Sigmoid colon (tissue), 7 donors: ENCODE results near the gene MGMT. TPM values are rescaled to one million over a fixed set of nuclear protein-coding genes. Genes with fewer than 3 reads are reported as not detected.

Experiments used
- DNase-seq: peaks from one replicate; pipeline ENCODE4 v3.0.0-alpha.2; 2019
- H3K27ac ChIP-seq, 4 donors: fragments of 200-600 bp; sonication (generic); one replicate each; pipeline ENCODE4 v1.5.1; 2016 to 2019; ENCODE audit warnings: mild to moderate bottlenecking in 1 of 4
- H3K27me3 ChIP-seq, 3 donors: fragments of 200-600 bp; sonication (generic); one replicate each; pipeline ENCODE4 v1.5.1; 2019; ENCODE audit warnings: mild to moderate bottlenecking in 1 of 3
- H3K36me3 ChIP-seq, 4 donors: fragments of 200-600 bp; sonication (generic); one replicate each; pipeline ENCODE4 v1.5.1; 2016 to 2019
- H3K4me1 ChIP-seq, 4 donors: fragments of 200-600 bp; sonication (generic); one replicate each; pipeline ENCODE4 v1.5.1; 2017 to 2019
- H3K4me3 ChIP-seq, 4 donors: fragments of 200-600 bp; sonication (generic); one replicate each; pipeline ENCODE4 v1.5.1; 2017 to 2019; ENCODE audit warnings: mild to moderate bottlenecking in 2 of 4, moderate library complexity in 1 of 4
- H3K9me3 ChIP-seq, 4 donors: fragments of 200-600 bp in 3 of 4; sonication (generic) in 3 of 4; one replicate each; pipeline versions ENCODE4 v1.5.1 to v1.6.1; 2013 to 2019
- CTCF ChIP-seq, 4 experiments: fragments of 450-650 bp in 3 of 4; fragments of 200-600 bp in 1 of 4; IDR thresholded peaks; one replicate each; pipeline ENCODE4 v1.5.1; 2016 to 2019; ENCODE audit warnings: antibody characterized with exemption in 4 of 4, mild to moderate bottlenecking in 3 of 4, moderate library complexity in 2 of 4
- EP300 ChIP-seq, 4 donors: sonication (generic); formaldehyde crosslinking; IDR thresholded peaks; one replicate each; pipeline ENCODE4 v1.6.1; 2017; ENCODE audit warnings: antibody characterized with exemption in 4 of 4
- POLR2A ChIP-seq, 2 donors: fragments of 450-650 bp; IDR thresholded peaks; one replicate each; pipeline ENCODE4 v1.6.1; 2016; ENCODE audit warnings: antibody characterized with exemption in 2 of 2, mild to moderate bottlenecking in 2 of 2, moderate library complexity in 2 of 2
- POLR2AphosphoS5 ChIP-seq, 4 donors: sonication (generic); formaldehyde crosslinking; IDR thresholded peaks; one replicate each; pipeline ENCODE4 v1.6.1; 2017; ENCODE audit warnings: antibody characterized with exemption in 4 of 4
- WGBS, 2 donors: extraction: QIAGEN DNeasy Blood & Tissue Kit; methylation state at CpG; one replicate each; pipeline ENCODE4 v1.1.7; 2013; 5-methylcytosine and 5-hydroxymethylcytosine counted together
- intact Hi-C: fragments of 100-400 bp; cut with DNase I; formaldehyde crosslinking; loops from one replicate; pipeline ENCODE4 v1.15.1; 2023
- polyA plus RNA-seq, 3 donors: library from polyadenylated mRNA; stranded (reverse); fragments of 200-250 nt; gene quantifications; one replicate each; pipeline ENCODE4 v1.2.3, GENCODE V29; 2013
- total RNA-seq, 4 donors: library from RNA; depleted of rRNA; stranded (reverse); fragments of >200 nt; gene quantifications; one replicate each; pipeline ENCODE4 v1.1.0, GENCODE V29; 2016
- donor health status: healthy with polysubstance abuse.
- donor health status: Bipolar disorder and iron deficiency.
- donor health status: healthy.

MGMT gene
- total and polyA plus RNA-seq, 7 donors = 7.2 to 40.3 (median 24.3) TPM

GRCh38 chr10:129727071-129727470, 260.0 kb downstream of the MGMT start:
- Histone ChIP-seq H3K27ac (no peak overlapping the region), H3K4me3 (no peak overlapping the region), H3K4me1 (no peaks in the 10 kb centered on the region), H3K27me3 (no peaks in the 10 kb centered on the region), H3K36me3 (no peaks in the 10 kb centered on the region), H3K9me3 (peaks cover 0 to 8% (median 3%) of the 10 kb centered on the region in 4 donors)
- no peak for DNase-seq
- TF ChIP-seq POLR2A (IDR thresholded peaks at IDR 0.05) (no peak), CTCF (IDR thresholded peaks at IDR 0.05) (no peak)
- WGBS, 2 donors = 91 to 96% methylated on average over 6 of the region's 6 CpGs
- intact Hi-C loops = no loop called here

- intact Hi-C loops = no loop called here
- no peaks in the 10 kb centered on the region for H3K36me3 ChIP-seq
- no peak for TF ChIP-seq EP300 (IDR thresholded peaks at IDR 0.05)
- TF ChIP-seq CTCF (IDR thresholded peaks at IDR 0.05) = no peak
- TF ChIP-seq POLR2A (IDR thresholded peaks at IDR 0.05) = no peak
- TF ChIP-seq POLR2AphosphoS5 (IDR thresholded peaks at IDR 0.05) = no peak
- DNase-seq = no peak
- H3K27me3 ChIP-seq = no peaks in the 10 kb centered on the region
- no peak overlapping the region for H3K4me3 ChIP-seq
- H3K9me3 ChIP-seq = peaks cover 0 to 8% (median 3%) of the 10 kb centered on the region in 4 donors
- 70 to 87% methylated on average over 4 of the region's 4 CpGs for WGBS, 2 donors
- no peaks in the 10 kb centered on the region for H3K4me1 ChIP-seq
- no peak overlapping the region for H3K27ac ChIP-seq
Measured at GRCh38 chr10:129727495-129727894, 260.5 kb downstream of the MGMT start.

- Histone ChIP-seq H3K4me1 (no peaks in the 10 kb centered on the region), H3K36me3 (no peaks in the 10 kb centered on the region), H3K27ac (no peak overlapping the region), H3K27me3 (no peaks in the 10 kb centered on the region), H3K9me3 (peaks cover 0 to 8% (median 3%) of the 10 kb centered on the region in 4 donors), H3K4me3 (no peak overlapping the region)
- intact Hi-C loops = no loop called here
- no peak for DNase-seq
- no peak for TF ChIP-seq POLR2AphosphoS5 (IDR thresholded peaks at IDR 0.05)
- TF ChIP-seq CTCF (IDR thresholded peaks at IDR 0.05) = no peak
- no peak for TF ChIP-seq EP300 (IDR thresholded peaks at IDR 0.05)
- TF ChIP-seq POLR2A (IDR thresholded peaks at IDR 0.05) = no peak
- 94 to 95% methylated on average over 13 of the region's 13 CpGs for WGBS, 2 donors
Measured at GRCh38 chr10:129728246-129728820, 261.3 kb downstream of the MGMT start.

GRCh38 chr10:129728905-129729795, 262.1 kb downstream of the MGMT start:
- no peak overlapping the region for H3K27ac ChIP-seq
- WGBS, 2 donors = 95 to 97% methylated on average over 21 of the region's 21 CpGs
- DNase-seq = no peak
- no peaks in the 10 kb centered on the region for H3K27me3 ChIP-seq
- H3K9me3 ChIP-seq = peaks cover 0 to 8% (median 3%) of the 10 kb centered on the region in 4 donors
- intact Hi-C loops = no loop called here
- TF ChIP-seq EP300 (IDR thresholded peaks at IDR 0.05) = no peak
- no peak for TF ChIP-seq POLR2A (IDR thresholded peaks at IDR 0.05)
- no peak for TF ChIP-seq CTCF (IDR thresholded peaks at IDR 0.05)
- no peak for TF ChIP-seq POLR2AphosphoS5 (IDR thresholded peaks at IDR 0.05)
- no peak overlapping the region for H3K4me3 ChIP-seq
- no peaks in the 10 kb centered on the region for H3K36me3 ChIP-seq
- H3K4me1 ChIP-seq = no peaks in the 10 kb centered on the region
